Measurements from ENCODE around the gene AATF. TPM values are rescaled to one million over a fixed set of nuclear protein-coding genes. Genes with fewer than 3 reads are reported as not detected.

Gene AATF
- total RNA-seq, 3 donors from 2014 or later: 34.4 to 47.2 (median 40.0) TPM

DNA sequence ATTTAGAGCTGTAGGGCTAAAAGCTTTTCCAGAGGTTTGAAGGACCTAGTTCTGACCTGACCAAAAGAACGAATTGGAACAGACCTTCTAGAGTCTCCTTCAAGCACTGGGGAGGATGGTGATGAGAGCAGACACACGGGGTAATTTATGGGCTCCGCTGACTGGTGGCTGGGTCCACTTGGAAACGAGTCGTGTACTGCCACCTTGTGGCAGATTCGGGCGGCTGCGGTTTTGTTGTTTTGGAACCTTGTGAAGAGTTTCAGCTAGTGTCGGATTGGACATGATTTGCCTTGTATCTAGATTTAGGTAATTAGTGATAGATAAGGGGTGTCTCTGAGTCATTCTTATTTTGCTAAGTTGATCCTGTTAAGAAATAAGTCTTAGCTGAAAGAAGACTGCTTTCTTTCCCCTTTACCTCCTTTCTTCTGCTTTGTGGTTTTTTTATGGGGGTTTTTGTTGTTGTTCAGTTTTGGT, 98.9 kb downstream of the AATF start:
- Histone ChIP-seq H3K4me3 (no peak overlapping the region), H3K27ac (no peak overlapping the region), H3K36me3 (no peaks in the 10 kb centered on the region), H3K27me3 (no peaks in the 10 kb centered on the region), H3K9me3 (no peaks in the 10 kb centered on the region), H3K4me1 (no peaks in the 10 kb centered on the region)
- peak; percentile 54 to 81 for DNase-seq (ENCODE audit: low spot score in 2 of 2)
- TF ChIP-seq POLR2A (IDR thresholded peaks at IDR 0.05) (no peak), POLR2AphosphoS5 (IDR thresholded peaks at IDR 0.05) (no peak), CTCF (IDR thresholded peaks at IDR 0.05) (peak; percentile 55 to 82 (median 77))
- intact Hi-C loops (cut with DNase I; ENCODE audit: low total_unique reads): loop anchor here (10.0 kb wide), 1 partner anchor 423 kb away; no protein-coding TSS in a partner anchor

DNA sequence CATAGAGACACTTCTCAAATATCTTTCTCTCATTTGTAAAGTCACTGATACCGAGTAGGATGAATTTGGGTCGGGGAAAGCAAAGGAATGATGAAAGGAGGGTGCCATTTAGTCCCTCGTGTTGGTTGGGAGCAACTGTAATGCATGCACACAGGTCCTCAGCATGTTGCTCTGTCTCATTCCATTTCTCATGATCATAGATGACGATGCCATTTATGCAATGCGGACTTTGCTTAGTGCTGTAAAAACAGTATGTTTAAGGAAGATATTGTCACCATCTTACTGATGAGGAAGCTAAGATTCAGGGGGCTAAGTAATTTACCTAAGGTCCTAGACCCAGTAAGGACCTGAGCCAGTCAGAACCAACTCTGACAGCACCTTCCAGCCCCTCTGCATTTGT, 100.1 kb downstream of the AATF start:
- intact Hi-C loops (cut with DNase I; ENCODE audit: low total_unique reads): loop anchor here (10.0 kb wide), 1 partner anchor 424 kb away; no protein-coding TSS in a partner anchor
- Histone ChIP-seq H3K27ac (no peak overlapping the region), H3K27me3 (no peaks in the 10 kb centered on the region), H3K36me3 (no peaks in the 10 kb centered on the region), H3K4me1 (no peaks in the 10 kb centered on the region), H3K9me3 (no peaks in the 10 kb centered on the region), H3K4me3 (no peak overlapping the region)
- TF ChIP-seq POLR2A (IDR thresholded peaks at IDR 0.05) (no peak), CTCF (IDR thresholded peaks at IDR 0.05) (no peak), POLR2AphosphoS5 (IDR thresholded peaks at IDR 0.05) (no peak)
- no peak for DNase-seq (ENCODE audit: low spot score in 2 of 2)

- no peaks in the 10 kb centered on the region for H3K9me3 ChIP-seq
- no peak for DNase-seq (ENCODE audit: low spot score in 2 of 2)
- no peaks in the 10 kb centered on the region for H3K27me3 ChIP-seq
- no peak overlapping the region for H3K4me3 ChIP-seq
- no peak for TF ChIP-seq POLR2A (IDR thresholded peaks at IDR 0.05)
- no peak for TF ChIP-seq POLR2AphosphoS5 (IDR thresholded peaks at IDR 0.05)
- no peak for TF ChIP-seq CTCF (IDR thresholded peaks at IDR 0.05)
- intact Hi-C loops (cut with DNase I; ENCODE audit: low total_unique reads): no loop called here
- no peaks in the 10 kb centered on the region for H3K4me1 ChIP-seq
- H3K27ac ChIP-seq: no peak overlapping the region
- no peaks in the 10 kb centered on the region for H3K36me3 ChIP-seq
Measured at GRCh38 chr17:37050920-37051319, 102.2 kb downstream of the AATF start.

GRCh38 chr17:37051381-37051780, 102.6 kb downstream of the AATF start:
- intact Hi-C loops (cut with DNase I; ENCODE audit: low total_unique reads): no loop called here

GRCh38 chr17:37051833-37052232, 103.1 kb downstream of the AATF start:
- no peaks in the 10 kb centered on the region for H3K9me3 ChIP-seq
- no peaks in the 10 kb centered on the region for H3K27me3 ChIP-seq
- intact Hi-C loops (cut with DNase I; ENCODE audit: low total_unique reads): no loop called here
- TF ChIP-seq CTCF (IDR thresholded peaks at IDR 0.05): no peak
- no peak for DNase-seq (ENCODE audit: low spot score in 2 of 2)
- no peaks in the 10 kb centered on the region for H3K4me1 ChIP-seq
- no peak overlapping the region for H3K4me3 ChIP-seq
- no peak overlapping the region for H3K27ac ChIP-seq
- H3K36me3 ChIP-seq: no peaks in the 10 kb centered on the region

More at GRCh38 chr17:37051381-37051780, 102.6 kb downstream of the AATF start:
- no peaks in the 10 kb centered on the region for H3K36me3 ChIP-seq
- no peaks in the 10 kb centered on the region for H3K27me3 ChIP-seq
- no peak for TF ChIP-seq CTCF (IDR thresholded peaks at IDR 0.05)
- TF ChIP-seq POLR2AphosphoS5 (IDR thresholded peaks at IDR 0.05): no peak
- no peak for TF ChIP-seq POLR2A (IDR thresholded peaks at IDR 0.05)
- no peak overlapping the region for H3K27ac ChIP-seq
- no peaks in the 10 kb centered on the region for H3K4me1 ChIP-seq
- DNase-seq (ENCODE audit: low spot score in 2 of 2): no peak
- H3K9me3 ChIP-seq: no peaks in the 10 kb centered on the region
- no peak overlapping the region for H3K4me3 ChIP-seq

Measured in breast epithelium (tissue), 4 donors.